NCI-H2029 (cell line): ENCODE data around the gene ANKRD63.

Experiments used
- DNase-seq: peaks from one replicate; lab custom pipeline; 2025; lab: John Stamatoyannopoulos, UW

Gene ANKRD63

GRCh38 chr15:40257656-40258450 is 25.0 kb downstream of the ANKRD63 start:
- DNase-seq = no peak

- no peak for DNase-seq
Measured at GRCh38 chr15:40256638-40257235, 26.1 kb downstream of the ANKRD63 start.

GRCh38 chr15:40255033-40255432 is 27.8 kb downstream of the ANKRD63 start:
- no peak for DNase-seq

DNA sequence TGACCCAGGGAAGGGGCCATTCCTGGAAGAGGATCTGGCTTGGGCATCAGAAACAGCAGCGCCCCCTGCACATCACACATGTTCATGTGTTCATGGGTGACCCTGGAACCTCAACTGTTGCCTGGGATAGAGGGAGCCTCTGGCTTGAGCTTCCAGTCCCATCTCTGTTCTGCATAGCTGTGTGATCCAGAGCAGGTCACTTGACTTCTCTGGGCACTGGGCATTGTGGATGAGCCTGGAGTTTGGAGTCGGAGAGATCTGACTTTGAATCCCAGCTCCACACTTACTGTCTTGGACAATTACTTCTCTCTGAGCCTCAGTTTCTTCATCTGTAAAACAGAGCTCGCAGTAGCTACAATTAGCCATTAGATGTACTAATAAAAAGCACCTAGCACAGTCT is 28.4 kb downstream of the ANKRD63 start:
- DNase-seq = no peak

- DNase-seq = no peak
Measured at GRCh38 chr15:40253167-40253790, 29.6 kb downstream of the ANKRD63 start.

DNA sequence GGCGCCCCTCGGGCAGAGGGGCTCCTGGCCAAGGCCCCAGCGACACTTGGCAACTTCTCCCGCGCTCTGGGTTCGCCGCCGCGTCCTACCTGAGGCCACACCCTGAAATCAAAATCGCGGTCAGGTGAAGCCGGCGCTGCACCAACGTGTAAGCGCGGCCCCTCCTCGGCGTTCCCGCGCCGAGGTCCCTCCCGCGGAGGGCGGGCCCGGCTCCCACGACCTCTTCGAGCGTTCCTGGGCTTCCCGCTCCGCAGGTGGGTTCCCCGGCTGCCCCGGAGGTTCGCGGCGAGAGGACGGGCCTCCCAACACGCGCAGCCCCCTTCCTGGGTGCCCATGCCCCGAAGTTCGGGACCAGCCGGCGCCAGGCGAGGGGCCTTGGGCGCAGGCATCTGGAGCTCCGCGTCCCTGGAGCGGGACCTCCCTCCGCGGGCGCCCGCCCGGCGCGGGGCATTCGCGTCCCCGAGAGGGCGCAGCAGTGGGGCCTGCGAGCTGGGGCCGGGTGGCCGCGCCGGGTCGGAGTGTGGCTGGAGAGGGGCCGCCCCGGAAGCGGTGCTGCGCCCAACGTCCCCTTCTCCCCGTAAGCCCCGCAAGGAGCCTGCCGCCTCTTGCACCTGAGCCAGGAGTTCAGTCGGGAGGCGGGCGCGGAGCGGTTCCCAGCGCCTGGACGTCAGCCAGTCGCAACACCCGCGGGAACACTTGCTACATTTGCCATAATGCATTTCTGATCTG is 30.3 kb downstream of the ANKRD63 start:
- DNase-seq = no peak

DNA sequence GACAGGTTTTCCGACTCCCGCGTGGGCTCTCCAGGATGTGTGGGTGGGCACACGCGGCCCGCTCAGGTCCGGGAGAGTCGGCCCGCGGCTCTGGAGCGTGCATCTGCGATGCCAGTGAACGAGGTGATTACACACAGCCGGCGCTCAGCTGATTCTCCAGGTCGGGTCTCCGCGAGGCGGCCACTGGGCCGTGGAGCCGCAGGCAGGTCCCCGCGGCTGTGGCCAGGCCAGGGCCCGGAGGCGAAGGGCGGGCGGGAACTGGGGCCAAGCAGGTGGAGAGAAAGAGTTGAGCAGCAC is 30.8 kb downstream of the ANKRD63 start:
- DNase-seq = no peak

DNA sequence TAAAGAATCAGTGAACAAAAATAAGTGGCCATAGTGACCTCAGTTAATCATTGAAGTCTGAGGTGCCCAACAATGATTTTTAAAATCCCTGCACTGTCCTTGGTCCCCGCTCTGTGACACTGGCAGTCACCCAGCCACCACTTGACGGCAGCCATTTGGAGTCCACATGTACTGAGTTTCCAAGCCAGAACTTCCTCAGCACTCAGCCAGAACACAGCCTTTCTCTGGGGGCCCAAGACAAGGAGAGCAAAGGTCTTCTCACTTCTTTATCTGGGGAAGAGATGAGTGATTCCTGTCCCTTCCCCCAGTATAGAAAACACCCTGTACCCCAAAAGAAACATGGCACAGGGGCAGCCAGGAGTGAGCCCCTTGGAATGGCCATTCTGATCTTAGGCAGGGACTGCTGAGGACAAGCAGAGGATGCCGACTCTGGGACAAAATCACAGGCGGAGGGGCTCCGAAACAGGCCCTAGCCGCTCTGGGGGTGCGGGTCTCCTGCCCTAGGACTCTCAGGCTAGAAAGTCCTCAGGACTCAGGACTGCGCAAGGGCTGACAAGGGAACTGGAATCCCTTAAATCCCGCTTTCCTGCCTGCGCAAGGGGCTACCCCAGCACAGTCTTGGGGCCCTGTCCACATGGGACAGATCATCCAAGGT is 31.3 kb downstream of the ANKRD63 start:
- DNase-seq = no peak

- DNase-seq = no peak
Measured at GRCh38 chr15:40250771-40251483, 31.9 kb downstream of the ANKRD63 start.

GRCh38 chr15:40250304-40250656 is 32.6 kb downstream of the ANKRD63 start:
- no peak for DNase-seq

DNA sequence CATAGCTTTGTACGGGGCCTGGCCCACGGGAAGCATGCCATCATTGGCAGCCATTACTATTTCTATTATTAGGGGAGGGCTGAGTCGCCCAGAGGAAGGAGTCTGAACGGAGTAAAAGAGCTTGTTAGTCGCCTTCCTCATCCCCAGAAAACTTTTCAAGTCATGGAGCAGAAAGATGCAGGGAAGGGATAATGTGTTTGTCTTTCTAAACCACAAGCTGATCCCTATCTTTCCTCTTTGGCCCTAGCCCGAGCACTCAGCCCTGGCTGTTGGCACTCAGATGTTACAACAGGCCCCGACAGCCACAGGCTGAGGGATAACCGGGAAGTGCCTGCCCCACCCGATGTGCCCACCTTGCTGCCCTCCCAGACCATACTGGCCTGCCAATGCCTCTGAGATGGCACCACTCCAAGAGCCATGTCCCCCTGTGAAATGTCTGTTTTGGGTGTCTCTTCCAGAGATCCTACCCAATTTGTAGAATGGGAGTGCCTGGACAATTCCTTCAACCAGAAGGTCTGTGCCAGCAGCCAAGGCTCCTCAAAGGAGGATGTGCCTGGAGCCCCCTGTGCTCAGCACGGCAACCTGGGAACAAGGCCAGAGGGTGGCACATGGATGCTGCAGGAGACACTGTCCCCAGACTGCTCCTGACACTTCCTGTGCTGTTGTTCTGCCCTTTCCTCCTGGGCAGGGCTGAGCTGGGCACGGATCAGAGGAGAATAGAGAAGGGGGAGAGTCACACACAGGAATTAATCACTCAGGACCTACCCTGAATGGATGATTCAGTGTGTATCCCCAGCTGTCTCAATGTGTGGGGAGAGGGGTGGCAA is 33.2 kb downstream of the ANKRD63 start:
- no peak for DNase-seq

GRCh38 chr15:40248006-40248783 is 34.7 kb downstream of the ANKRD63 start:
- DNase-seq = no peak

- no peak for DNase-seq
Measured at GRCh38 chr15:40247406-40247971, 35.4 kb downstream of the ANKRD63 start.

DNA sequence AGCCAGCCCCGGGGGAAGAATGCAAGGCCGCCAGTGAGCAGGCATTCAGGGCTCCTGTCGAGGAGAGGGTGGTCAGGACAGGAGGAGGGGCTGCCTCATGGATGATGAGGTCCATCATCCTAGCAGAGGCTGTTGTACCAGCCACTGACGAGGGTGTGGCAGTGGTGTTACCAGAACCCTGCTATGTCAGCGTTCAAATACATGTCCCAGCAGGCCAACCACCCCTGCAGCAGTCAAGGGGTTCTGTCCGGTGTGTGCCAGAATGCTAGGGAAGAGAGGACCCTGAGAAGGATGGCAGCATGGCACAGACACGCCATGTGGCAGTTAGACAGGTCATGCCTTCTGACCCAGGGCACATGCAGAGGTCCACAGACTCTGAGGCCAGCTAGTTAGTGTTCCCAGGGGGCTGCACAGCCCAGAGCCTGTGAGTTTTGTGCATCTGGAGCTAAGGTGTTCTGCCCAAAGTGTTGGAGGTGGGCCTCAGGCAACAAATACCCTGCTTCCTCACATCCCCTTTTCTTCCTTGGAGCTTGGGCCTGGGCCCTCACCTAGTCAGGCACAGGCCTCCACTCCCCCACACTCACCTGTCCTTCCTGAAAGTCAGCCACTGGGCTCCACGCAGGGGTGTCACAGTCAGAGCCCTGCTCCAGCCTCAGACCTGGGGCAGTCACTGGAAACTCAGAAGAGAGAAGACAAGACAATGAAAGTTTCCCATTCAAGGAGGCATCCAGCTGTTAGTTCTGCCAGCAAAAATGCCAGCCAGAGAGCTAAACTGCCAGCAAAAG is 36.2 kb downstream of the ANKRD63 start:
- no peak for DNase-seq

DNA sequence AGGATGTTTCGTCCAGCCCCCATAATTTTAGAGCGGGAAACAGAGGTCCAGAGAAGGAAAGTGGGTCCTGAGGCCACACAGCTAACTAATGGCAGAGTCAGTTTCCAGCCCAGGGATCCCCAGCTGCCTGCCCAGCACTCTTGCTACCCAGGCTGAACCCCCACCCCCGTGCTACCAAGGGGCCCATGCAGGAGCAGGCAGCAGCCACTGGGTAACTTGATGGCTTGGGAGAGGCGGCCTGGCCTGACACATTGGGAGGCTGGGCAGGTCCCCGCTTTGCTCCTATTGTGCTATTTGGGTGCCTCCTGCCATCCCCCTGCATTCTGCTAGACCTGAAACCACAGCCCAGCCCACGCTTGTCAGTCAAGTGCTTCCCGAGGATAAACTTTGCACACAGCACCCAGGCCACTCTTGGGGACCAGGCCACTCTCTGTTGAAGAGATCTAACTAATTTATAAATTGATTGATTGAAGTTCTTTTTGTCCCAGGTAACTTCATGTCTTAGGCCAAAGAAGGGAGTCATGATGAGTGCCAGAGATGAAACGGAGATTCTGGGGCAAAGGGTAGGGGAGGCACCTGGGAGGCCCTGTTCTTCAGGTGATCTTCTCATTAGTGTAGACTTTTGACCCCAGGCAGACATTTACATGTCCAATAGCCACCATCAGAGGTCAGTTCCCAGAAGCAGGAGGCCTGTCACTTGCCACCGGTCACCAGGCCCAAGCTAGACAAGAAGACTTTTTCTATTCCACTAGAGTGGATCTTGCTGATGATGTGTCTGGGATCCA is 37.0 kb downstream of the ANKRD63 start:
- no peak for DNase-seq

DNA sequence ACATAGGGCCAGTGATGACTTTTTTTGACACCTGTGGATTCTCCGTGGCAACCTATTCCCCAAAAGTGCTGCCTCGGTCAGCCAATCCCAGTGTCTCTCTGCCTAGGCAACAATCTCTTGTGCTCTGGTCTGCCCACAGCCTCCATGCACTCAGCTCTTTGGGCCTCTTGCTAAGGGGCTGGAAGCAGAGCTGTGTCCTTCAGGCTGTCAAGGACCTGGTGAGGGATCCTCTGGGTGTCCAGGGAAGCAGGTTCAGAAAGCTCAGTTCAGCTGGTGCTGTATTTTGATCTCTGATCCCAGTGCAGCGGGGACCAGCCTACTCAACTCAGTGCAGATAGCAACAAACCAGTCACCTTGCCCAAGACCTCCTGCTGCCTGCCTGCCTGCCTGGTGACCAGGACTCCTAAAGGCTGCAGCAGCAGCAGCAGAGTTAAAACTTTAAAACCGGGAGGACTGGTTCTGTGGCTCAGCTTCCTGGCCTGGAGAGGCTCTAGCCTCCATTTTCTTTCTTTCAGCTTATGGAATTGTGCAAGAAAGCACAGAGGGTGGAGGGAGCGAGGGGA is 37.8 kb downstream of the ANKRD63 start:
- DNase-seq = no peak

DNA sequence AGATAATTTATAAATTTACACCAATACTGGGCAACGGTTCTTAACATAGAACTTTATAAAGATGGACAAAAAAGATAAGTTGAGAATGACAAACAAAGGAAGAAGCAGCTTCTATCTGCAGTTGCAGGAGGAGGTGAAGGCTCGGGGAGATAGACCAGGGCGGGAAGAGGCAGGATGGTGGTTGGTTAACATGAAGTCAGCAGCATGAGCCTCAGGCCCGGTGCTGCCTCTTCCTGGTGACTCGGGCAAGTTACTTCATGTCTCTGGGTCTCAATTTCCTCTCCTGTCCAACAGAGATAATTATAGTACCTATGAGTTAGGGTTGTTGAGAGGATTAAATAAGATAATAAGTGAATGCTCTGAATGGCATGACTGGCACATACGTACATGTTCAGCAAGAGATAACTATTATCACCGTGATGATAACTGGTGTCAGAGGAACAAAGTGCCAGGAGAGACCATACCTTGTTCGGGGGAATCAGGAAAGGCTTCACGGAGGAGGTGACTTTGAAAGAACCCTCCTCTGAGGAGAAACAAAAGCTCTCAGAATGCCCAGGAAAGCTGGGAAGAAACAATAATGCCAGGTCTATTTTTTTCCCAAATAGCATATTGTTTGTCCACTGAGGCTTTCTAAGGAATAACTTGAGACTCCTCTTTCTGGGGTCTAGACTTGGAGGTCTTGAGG is 39.6 kb downstream of the ANKRD63 start:
- DNase-seq = no peak
